Peyer's patch (tissue), 4 donors: Measurements from ENCODE around the gene PKP2. TPM values are rescaled to one million over a fixed set of nuclear protein-coding genes. Genes with fewer than 3 reads are reported as not detected.

Experiments used
- DNase-seq, 3 donors: peaks; one replicate each; pipeline ENCODE4 v3.0.0-alpha.2; 2017 to 2019
- H3K27ac ChIP-seq, 4 donors: fragments of 200-600 bp; sonication (generic); one replicate each; pipeline ENCODE4 v1.5.1; 2016 to 2019
- H3K27me3 ChIP-seq, 2 donors: fragments of 200-600 bp; sonication (generic); one replicate each; pipeline ENCODE4 v1.5.1; 2019
- H3K36me3 ChIP-seq, 3 donors: fragments of 200-600 bp; sonication (generic); one replicate each; pipeline ENCODE4 v1.5.1; 2016 to 2019
- H3K4me1 ChIP-seq, 4 donors: fragments of 200-600 bp; sonication (generic); one replicate each; pipeline ENCODE4 v1.5.1; 2016 to 2019
- H3K4me3 ChIP-seq, 4 donors: fragments of 200-600 bp; sonication (generic); 1 replicate in 3 of 4; 2 replicates in 1 of 4; pipeline ENCODE4 v1.5.1; 2016 to 2019; ENCODE audit warnings: mild to moderate bottlenecking in 1 of 4
- H3K9me3 ChIP-seq, 4 donors: fragments of 200-600 bp; sonication (generic); one replicate each; pipeline ENCODE4 v1.5.1; 2016 to 2019; ENCODE audit warnings: mild to moderate bottlenecking in 1 of 4
- POLR2A ChIP-seq, 2 donors: fragments of 450-650 bp; IDR thresholded peaks; one replicate each; pipeline ENCODE4 v1.5.1; 2017; ENCODE audit warnings: antibody characterized with exemption in 2 of 2, mild to moderate bottlenecking in 2 of 2, moderate library complexity in 2 of 2
- total RNA-seq, 4 donors: library from RNA; depleted of rRNA; stranded (reverse); fragments of >200 nt; gene quantifications; one replicate each; pipeline ENCODE4 v1.1.0, GENCODE V29; 2016
- TF ChIP-seq, protein P1 (sequence below), 6 experiments: fragments of 450-650 bp in 4 of 6; fragments of 200-600 bp in 2 of 6; sonication (generic) in 1 of 6; IDR thresholded peaks; one replicate each; pipeline ENCODE4 v1.5.1; 2017 to 2019; ENCODE audit warnings: antibody characterized with exemption in 6 of 6, mild to moderate bottlenecking in 3 of 6, moderate library complexity in 1 of 6

Gene PKP2
- total RNA-seq, 4 donors from 2014 or later = 42.9 to 103 (median 64.8) TPM

DNA sequence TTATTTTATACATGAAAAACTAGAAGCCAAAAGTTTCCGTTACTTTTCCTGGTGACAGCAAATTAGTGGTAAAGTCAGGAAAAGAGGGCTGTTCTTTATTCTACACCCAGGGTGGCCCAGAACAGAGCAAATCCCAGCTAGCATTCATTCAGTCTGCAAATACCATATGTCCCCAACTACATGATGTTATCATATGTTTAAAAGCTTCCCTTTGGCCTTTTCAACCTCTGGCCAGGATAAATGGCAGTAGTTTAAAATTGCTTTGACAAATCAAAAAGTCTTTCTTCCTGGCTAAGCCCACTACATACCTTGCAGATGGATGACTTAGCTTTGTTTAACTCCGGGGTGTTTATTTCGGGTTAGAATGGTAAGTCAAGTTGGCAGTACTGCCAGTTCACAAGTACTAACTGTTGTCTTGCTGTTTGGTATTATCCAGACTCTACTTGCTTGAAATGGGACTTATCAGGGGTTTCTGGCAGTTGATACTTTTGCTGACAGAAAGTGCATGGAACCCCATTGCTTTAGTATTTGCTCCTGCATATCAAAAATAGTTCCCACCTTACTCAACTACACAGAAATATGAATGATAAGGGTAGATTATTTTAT is 69.7 kb downstream of the PKP2 start:
- Histone ChIP-seq H3K27me3 (no peaks in the 10 kb centered on the region), H3K27ac (no peak overlapping the region), H3K4me3 (no peak overlapping the region), H3K9me3 (no peaks in the 10 kb centered on the region), H3K4me1 (no peaks in the 10 kb centered on the region), H3K36me3 (peaks cover 0 to 21% (median 0%) of the 10 kb centered on the region in 3 donors)
- no peak for DNase-seq
- TF ChIP-seq, protein P1, sequence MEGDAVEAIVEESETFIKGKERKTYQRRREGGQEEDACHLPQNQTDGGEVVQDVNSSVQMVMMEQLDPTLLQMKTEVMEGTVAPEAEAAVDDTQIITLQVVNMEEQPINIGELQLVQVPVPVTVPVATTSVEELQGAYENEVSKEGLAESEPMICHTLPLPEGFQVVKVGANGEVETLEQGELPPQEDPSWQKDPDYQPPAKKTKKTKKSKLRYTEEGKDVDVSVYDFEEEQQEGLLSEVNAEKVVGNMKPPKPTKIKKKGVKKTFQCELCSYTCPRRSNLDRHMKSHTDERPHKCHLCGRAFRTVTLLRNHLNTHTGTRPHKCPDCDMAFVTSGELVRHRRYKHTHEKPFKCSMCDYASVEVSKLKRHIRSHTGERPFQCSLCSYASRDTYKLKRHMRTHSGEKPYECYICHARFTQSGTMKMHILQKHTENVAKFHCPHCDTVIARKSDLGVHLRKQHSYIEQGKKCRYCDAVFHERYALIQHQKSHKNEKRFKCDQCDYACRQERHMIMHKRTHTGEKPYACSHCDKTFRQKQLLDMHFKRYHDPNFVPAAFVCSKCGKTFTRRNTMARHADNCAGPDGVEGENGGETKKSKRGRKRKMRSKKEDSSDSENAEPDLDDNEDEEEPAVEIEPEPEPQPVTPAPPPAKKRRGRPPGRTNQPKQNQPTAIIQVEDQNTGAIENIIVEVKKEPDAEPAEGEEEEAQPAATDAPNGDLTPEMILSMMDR (IDR thresholded peaks at IDR 0.05) = no peak
- TF ChIP-seq POLR2A (IDR thresholded peaks at IDR 0.05) = no peak

DNA sequence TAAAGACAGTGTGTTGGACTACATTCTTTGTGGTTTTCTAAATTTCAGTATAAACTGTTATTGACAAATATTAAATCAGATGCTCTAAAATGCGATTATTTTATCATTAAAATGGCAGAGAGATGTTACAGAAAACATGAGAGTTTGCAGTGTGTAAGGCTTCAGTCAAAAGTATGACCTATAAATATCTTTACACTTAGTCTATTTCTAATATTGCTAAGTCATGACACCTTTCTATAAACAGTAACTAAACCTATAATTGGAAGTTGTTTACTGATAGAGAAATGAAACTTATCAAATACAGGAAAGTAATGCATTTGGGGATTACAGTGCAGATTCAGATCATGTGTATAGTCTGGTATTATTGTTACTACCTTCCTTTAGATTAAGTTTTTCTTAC is 72.0 kb downstream of the PKP2 start:
- H3K9me3 ChIP-seq = no peaks in the 10 kb centered on the region
- no peak for DNase-seq
- no peaks in the 10 kb centered on the region for H3K27me3 ChIP-seq
- no peak overlapping the region for H3K27ac ChIP-seq
- peaks cover 0 to 32% (median 0%) of the 10 kb centered on the region in 3 donors for H3K36me3 ChIP-seq
- TF ChIP-seq, protein P1 (IDR thresholded peaks at IDR 0.05) = no peak
- no peak for TF ChIP-seq POLR2A (IDR thresholded peaks at IDR 0.05)
- H3K4me1 ChIP-seq = no peaks in the 10 kb centered on the region
- no peak overlapping the region for H3K4me3 ChIP-seq

DNA sequence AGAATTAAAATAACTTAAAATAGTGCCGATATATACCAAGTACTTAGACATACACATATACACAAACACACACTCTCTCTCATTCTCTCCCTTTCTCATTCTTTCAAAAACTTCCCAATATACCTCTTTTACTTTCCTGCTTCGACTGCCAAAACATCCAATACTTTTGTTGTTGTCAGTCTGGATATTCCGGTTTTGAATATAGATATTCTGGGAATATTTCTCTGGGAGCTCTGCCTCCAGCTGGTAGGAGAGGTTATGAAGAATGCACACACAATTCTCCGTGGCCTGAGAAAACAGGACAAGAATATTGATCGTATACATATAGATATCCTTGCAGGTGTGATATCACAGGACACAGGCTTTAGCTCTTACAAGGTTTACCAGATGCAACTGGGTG is 74.2 kb downstream of the PKP2 start:
- Histone ChIP-seq H3K36me3 (peaks cover 0 to 32% (median 0%) of the 10 kb centered on the region in 3 donors), H3K27me3 (no peaks in the 10 kb centered on the region), H3K9me3 (no peaks in the 10 kb centered on the region), H3K4me1 (no peaks in the 10 kb centered on the region), H3K4me3 (no peak overlapping the region), H3K27ac (no peak overlapping the region)
- DNase-seq = no peak
- TF ChIP-seq, protein P1 (IDR thresholded peaks at IDR 0.05) = no peak
- TF ChIP-seq POLR2A (IDR thresholded peaks at IDR 0.05) = no peak

DNA sequence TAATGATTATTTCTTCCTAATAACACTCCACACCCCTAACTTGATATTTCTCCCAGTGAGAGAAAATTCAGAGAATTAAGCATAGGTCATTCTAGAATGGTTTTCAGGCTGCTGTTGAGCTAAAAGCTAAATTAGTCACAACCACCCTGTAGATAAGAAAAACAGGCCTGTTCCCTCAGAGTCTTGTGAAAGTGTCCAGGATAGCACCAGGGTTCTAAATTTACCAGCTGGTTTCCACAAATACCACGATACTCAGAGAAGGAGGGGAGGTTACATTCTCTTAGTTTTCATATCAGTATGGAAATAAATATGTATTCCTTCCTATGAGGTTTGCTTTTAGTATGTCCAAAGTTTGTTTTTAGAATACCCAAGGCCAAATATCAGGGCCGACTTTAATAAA is 74.9 kb downstream of the PKP2 start:
- Histone ChIP-seq H3K27ac (no peak overlapping the region), H3K4me3 (no peak overlapping the region), H3K4me1 (no peaks in the 10 kb centered on the region), H3K36me3 (peaks cover 0 to 32% (median 0%) of the 10 kb centered on the region in 3 donors), H3K9me3 (no peaks in the 10 kb centered on the region), H3K27me3 (no peaks in the 10 kb centered on the region)
- DNase-seq = no peak
- TF ChIP-seq POLR2A (IDR thresholded peaks at IDR 0.05) = no peak
- TF ChIP-seq, protein P1 (IDR thresholded peaks at IDR 0.05) = no peak

DNA sequence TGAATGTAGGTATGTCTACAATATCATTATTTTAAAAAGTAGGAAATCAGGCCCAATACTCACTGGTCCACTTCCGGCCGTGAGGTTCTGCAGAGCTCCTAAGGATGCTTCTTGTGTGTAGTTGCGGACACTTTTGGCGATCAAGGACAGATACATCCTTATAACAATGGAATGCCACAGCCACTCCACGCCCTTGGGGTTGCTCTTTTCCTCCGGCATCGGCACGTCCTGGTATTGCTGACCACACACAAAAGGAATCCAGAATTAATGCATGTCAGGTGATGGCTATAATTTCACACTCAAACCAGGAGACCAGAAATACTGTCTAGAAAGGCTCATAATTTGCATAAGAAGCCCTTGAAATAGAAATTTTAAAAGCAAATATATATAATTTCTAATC is 75.3 kb downstream of the PKP2 start:
- DNase-seq = no peak
- Histone ChIP-seq H3K27me3 (no peaks in the 10 kb centered on the region), H3K9me3 (no peaks in the 10 kb centered on the region), H3K27ac (no peak overlapping the region), H3K36me3 (peaks cover 0 to 32% (median 0%) of the 10 kb centered on the region in 3 donors), H3K4me1 (no peaks in the 10 kb centered on the region), H3K4me3 (no peak overlapping the region)
- TF ChIP-seq, protein P1 (IDR thresholded peaks at IDR 0.05) = no peak
- no peak for TF ChIP-seq POLR2A (IDR thresholded peaks at IDR 0.05)
